GM12873 (cell line): ENCODE results near the gene SLC22A23.

Experiments used
- TF ChIP-seq, protein P1 (sequence below): IDR thresholded peaks from 2 replicates; pipeline ENCODE4 v1.5.1; 2012; ENCODE audit warnings: low read depth, mild to moderate bottlenecking, moderate library complexity, low read length, control low read depth; ENCODE audit not compliant: insufficient read depth; ENCODE audit errors: missing control alignments

SLC22A23 gene

DNA sequence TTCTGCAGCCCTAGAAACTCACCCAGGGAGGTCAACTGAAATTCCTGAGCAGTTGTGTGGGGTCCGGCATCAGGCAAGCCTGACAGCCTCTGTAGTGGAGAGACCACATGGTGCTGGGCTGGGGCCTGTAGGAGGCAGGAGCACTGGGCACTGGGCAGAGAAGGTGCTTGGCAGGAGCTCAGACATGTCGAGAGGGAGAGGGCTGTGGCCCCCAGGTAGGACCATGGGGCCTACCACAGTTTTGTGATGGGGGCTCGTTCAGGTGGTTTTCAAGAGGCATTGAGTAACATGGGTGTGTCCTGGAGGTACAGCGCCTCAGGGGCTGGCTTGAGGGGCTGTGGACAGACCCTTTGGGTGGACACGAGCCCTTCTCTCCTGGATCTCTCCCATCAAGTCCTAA is 15.9 kb downstream of the SLC22A23 start:
- TF ChIP-seq, protein P1, sequence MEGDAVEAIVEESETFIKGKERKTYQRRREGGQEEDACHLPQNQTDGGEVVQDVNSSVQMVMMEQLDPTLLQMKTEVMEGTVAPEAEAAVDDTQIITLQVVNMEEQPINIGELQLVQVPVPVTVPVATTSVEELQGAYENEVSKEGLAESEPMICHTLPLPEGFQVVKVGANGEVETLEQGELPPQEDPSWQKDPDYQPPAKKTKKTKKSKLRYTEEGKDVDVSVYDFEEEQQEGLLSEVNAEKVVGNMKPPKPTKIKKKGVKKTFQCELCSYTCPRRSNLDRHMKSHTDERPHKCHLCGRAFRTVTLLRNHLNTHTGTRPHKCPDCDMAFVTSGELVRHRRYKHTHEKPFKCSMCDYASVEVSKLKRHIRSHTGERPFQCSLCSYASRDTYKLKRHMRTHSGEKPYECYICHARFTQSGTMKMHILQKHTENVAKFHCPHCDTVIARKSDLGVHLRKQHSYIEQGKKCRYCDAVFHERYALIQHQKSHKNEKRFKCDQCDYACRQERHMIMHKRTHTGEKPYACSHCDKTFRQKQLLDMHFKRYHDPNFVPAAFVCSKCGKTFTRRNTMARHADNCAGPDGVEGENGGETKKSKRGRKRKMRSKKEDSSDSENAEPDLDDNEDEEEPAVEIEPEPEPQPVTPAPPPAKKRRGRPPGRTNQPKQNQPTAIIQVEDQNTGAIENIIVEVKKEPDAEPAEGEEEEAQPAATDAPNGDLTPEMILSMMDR: no peak

DNA sequence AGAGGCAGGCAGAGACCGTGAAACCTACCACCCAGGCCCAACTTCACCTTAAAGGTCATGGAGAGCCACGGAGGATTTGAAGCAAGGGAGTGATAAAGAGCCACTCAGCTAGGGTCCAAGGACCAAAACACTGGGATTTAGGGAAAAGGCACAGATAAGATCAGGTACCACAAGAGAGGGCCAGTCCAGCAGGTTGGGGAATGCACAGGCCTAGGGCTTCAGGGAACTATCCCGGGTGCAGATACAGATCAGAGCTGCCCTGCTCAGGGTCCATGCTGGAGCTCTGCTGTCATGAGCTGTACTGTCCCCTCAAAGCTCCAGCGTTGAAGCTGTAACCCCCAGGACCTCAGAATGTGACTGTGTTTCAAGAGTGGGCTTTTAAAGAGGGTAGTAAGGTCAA is 16.9 kb downstream of the SLC22A23 start:
- TF ChIP-seq, protein P1: no peak

DNA sequence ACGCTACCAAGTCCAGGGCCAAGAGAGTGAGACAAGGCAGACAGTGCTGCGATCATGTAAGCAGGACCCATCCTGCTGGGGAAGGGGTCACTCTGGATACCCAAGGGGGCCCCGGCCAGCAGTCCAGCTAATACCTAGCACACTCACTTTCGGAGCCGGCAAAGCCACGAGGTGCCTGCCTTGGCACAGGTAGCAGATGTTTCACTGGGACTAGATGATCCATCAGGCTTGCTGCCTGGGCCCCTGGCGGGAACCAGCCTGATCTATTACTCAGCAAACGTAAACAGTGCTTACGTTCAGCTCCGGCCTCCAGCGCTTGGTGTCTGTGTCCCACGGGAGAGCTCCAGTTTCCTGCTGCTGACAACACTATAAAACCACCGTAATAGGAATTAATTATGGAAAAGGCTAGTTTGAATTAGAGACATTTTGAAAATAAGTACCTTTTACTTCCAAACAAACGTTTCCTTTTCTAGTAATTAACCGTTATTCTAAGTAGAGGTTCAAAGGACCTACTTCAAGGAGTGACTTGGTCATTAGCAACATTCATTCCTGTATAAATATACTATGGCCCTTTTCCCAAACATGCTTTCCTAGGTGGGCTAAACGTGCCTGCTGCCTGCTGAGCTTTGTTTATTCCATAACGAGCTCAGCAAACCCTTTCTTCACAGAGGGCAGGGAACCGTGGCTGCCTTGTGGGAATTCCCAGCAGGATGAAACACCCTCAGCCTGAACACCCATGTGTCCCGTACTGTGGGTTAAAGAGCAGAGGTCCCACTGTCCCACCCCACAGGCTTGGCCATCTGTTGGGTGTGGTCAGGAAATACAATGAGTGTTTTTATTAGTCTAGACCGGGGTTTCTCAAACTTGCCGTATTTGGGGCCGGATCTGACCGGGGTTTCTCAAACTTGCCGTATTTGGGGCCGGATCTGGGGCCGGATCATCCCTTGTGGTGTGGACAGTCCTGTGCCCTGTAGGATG is 18.4 kb downstream of the SLC22A23 start:
- TF ChIP-seq, protein P1: no peak

DNA sequence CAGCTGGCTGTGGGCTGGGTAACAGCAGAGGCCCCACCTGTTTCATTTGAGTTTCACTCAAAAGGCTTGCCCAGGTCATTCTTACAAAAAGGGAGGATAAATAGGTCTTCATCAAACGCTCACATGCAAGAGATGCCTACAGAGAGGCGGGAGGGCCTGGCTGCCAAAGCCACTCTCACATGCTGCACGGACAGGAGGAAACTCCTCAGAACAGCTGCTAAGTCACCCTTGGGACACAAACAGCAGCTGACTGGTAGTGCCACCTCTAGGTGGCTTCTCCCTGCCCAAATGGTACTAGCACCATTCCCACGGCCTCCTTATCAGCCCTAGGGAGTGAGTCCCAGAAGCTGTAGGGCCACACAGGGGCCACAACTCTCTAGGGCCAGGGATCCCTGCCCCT is 23.8 kb downstream of the SLC22A23 start:
- TF ChIP-seq, protein P1: no peak

DNA sequence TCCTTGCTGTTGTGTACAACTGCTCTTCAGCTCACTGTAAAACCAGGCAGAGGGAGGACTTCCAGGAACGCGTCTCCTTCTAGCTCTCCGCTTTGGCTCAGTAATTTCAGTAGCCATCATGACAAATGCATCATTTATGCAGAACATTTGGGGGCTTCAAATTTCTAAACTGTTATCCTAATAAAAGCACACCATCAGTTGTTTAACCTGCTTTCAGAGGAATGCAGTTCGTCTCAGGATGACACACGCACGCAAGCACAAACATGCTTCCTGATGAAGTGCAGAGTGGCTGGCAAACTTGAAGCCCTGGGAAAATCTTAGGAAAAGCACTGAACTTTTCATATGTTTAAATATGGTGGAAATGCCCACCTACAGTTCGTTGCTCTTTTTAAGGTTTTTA is 24.4 kb downstream of the SLC22A23 start:
- TF ChIP-seq, protein P1: no peak

DNA sequence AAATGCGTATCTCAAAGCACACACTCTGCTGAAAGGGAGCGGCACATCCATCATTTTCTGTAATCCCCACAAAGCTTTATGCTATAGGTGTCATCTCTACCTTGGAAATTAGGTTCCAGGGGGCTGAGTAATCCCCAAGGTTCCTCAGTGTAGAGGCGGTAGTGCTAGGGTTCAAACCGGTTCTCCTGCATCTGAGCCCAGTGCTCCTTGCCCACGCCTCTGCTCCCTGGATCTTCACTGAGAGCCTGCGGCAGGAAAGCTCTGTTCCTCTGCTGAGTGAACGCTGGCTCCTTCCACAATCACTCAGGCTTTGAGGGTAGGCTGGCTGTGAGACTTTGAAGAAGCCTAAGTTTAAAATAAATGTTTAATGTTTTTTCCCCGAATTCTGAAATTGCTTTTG is 24.9 kb downstream of the SLC22A23 start:
- TF ChIP-seq, protein P1: no peak

DNA sequence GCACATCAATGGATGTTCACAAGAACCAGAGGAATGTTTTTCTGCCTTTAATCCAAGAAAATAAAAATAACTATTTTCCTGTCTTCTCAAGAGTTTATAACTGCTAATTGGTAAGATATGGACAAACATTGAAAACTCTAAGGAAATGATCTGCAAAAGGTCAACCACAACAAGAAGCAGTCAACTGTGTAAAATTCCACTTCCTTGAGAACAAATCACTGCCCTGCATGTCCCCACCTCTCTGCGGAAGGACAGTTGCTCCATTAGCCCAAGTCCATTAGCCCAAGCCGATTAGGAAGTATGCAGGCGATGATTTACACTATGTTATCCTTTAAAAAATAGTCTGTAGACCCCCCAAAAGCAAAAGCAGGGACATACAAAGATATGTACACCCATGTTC is 27.6 kb downstream of the SLC22A23 start:
- TF ChIP-seq, protein P1: no peak
